Measurements from ENCODE around the gene CIBAR2. TPM values are rescaled to one million over a fixed set of nuclear protein-coding genes. Genes with fewer than 3 reads are reported as not detected.

CIBAR2 gene
- total RNA-seq, 3 donors from 2014 or later (not counting 1 experiment from before 2014, with no cell fraction given) = not detected

GRCh38 chr16:85136213-85136701, 24.0 kb upstream of the CIBAR2 start:
- Histone ChIP-seq H3K4me3 (ENCODE audit: low read length) (no peak overlapping the region), H3K4me1 (ENCODE audit: control insufficient read depth, insufficient read depth, low read length) (peaks cover 41% of the 10 kb centered on the region), H3K9me3 (ENCODE audit: control insufficient read depth, insufficient read depth, low read length) (no peaks in the 10 kb centered on the region), H3K27ac (ENCODE audit: low read length) (no peak overlapping the region), H3K36me3 (ENCODE audit: control insufficient read depth, insufficient read depth, low read length) (no peaks in the 10 kb centered on the region), H3K27me3 (ENCODE audit: control insufficient read depth, insufficient read depth, low read length) (peaks cover 4% of the 10 kb centered on the region)
- H3K4me1 Mint-ChIP-seq = peaks cover 20 to 29% of the 10 kb centered on the region in 2 donors
- H3K27me3 Mint-ChIP-seq (ENCODE audit: low read depth in 2 of 2) = peaks cover 27% of the 10 kb centered on the region in 2 donors
- TF ChIP-seq CTCF (IDR thresholded peaks at IDR 0.05) = no peak
- intact Hi-C loops (cut with micrococcal nuclease) = no loop called here
- no peaks in the 10 kb centered on the region for H3K9me3 Mint-ChIP-seq
- no peak for DNase-seq
- H3K27ac Mint-ChIP-seq = peak overlapping the region in 1 of 2 donors; percentile 76
- no peaks in the 10 kb centered on the region for H3K36me3 Mint-ChIP-seq
- H3K4me3 Mint-ChIP-seq = no peak overlapping the region
- ATAC-seq = peak; percentile 34 to 39 (median 37)
- 23% methylated on average over 10 of the region's 12 CpGs for WGBS (ENCODE audit: insufficient coverage)

GRCh38 chr16:85134789-85135142, 22.5 kb upstream of the CIBAR2 start:
- no peaks in the 10 kb centered on the region for H3K36me3 ChIP-seq (ENCODE audit: control insufficient read depth, insufficient read depth, low read length)
- H3K27me3 ChIP-seq (ENCODE audit: control insufficient read depth, insufficient read depth, low read length) = peaks cover 4% of the 10 kb centered on the region
- TF ChIP-seq CTCF (IDR thresholded peaks at IDR 0.05) = no peak
- H3K27ac Mint-ChIP-seq = no peak overlapping the region
- intact Hi-C loops (cut with micrococcal nuclease) = no loop called here
- H3K27me3 Mint-ChIP-seq (ENCODE audit: low read depth in 2 of 2) = peaks cover 24 to 27% of the 10 kb centered on the region in 2 donors
- H3K9me3 ChIP-seq (ENCODE audit: control insufficient read depth, insufficient read depth, low read length) = no peaks in the 10 kb centered on the region
- DNase-seq = no peak
- no peaks in the 10 kb centered on the region for H3K9me3 Mint-ChIP-seq
- peaks cover 41% of the 10 kb centered on the region for H3K4me1 ChIP-seq (ENCODE audit: control insufficient read depth, insufficient read depth, low read length)
- H3K4me3 ChIP-seq (ENCODE audit: low read length) = no peak overlapping the region
- 71% methylated on average over 14 of the region's 14 CpGs for WGBS (ENCODE audit: insufficient coverage)
- H3K4me3 Mint-ChIP-seq = no peak overlapping the region
- H3K27ac ChIP-seq (ENCODE audit: low read length) = no peak overlapping the region
- no peaks in the 10 kb centered on the region for H3K36me3 Mint-ChIP-seq
- ATAC-seq = no peak
- peaks cover 20 to 27% of the 10 kb centered on the region in 2 donors for H3K4me1 Mint-ChIP-seq

- Mint-ChIP-seq H3K36me3 (no peaks in the 10 kb centered on the region), H3K9me3 (no peaks in the 10 kb centered on the region), H3K4me3 (no peak overlapping the region), H3K27me3 (ENCODE audit: low read depth in 2 of 2) (peaks cover 19 to 22% of the 10 kb centered on the region in 2 donors), H3K27ac (no peak overlapping the region), H3K4me1 (peaks cover 20 to 24% of the 10 kb centered on the region in 2 donors)
- no peaks in the 10 kb centered on the region for H3K9me3 ChIP-seq (ENCODE audit: control insufficient read depth, insufficient read depth, low read length)
- H3K4me3 ChIP-seq (ENCODE audit: low read length) = no peak overlapping the region
- H3K4me1 ChIP-seq (ENCODE audit: control insufficient read depth, insufficient read depth, low read length) = peaks cover 41% of the 10 kb centered on the region
- WGBS (ENCODE audit: insufficient coverage) = 91% methylated on average over 19 of the region's 19 CpGs
- H3K27me3 ChIP-seq (ENCODE audit: control insufficient read depth, insufficient read depth, low read length) = peaks cover 4% of the 10 kb centered on the region
- TF ChIP-seq CTCF (IDR thresholded peaks at IDR 0.05) = no peak
- ATAC-seq (no peak), DNase-seq (no peak)
- H3K36me3 ChIP-seq (ENCODE audit: control insufficient read depth, insufficient read depth, low read length) = no peaks in the 10 kb centered on the region
- intact Hi-C loops (cut with micrococcal nuclease) = no loop called here
- no peak overlapping the region for H3K27ac ChIP-seq (ENCODE audit: low read length)
These were observed 22.0 kb upstream of the CIBAR2 start for GRCh38 chr16:85134076-85134788.

GRCh38 chr16:85133290-85133599, 21.0 kb upstream of the CIBAR2 start:
- 88% methylated on average over 1 of the region's 1 CpG for WGBS (ENCODE audit: insufficient coverage)
- peaks cover 9 to 14% of the 10 kb centered on the region in 2 donors for H3K27me3 Mint-ChIP-seq (ENCODE audit: low read depth in 2 of 2)
- H3K9me3 ChIP-seq (ENCODE audit: control insufficient read depth, insufficient read depth, low read length) = no peaks in the 10 kb centered on the region
- peaks cover 35% of the 10 kb centered on the region for H3K4me1 ChIP-seq (ENCODE audit: control insufficient read depth, insufficient read depth, low read length)
- ATAC-seq (no peak), DNase-seq (no peak)
- H3K27ac ChIP-seq (ENCODE audit: low read length) = no peak overlapping the region
- no peak overlapping the region for H3K27ac Mint-ChIP-seq
- H3K27me3 ChIP-seq (ENCODE audit: control insufficient read depth, insufficient read depth, low read length) = peaks cover 4% of the 10 kb centered on the region
- intact Hi-C loops (cut with micrococcal nuclease) = no loop called here
- no peaks in the 10 kb centered on the region for H3K9me3 Mint-ChIP-seq
- H3K36me3 Mint-ChIP-seq = no peaks in the 10 kb centered on the region
- no peaks in the 10 kb centered on the region for H3K36me3 ChIP-seq (ENCODE audit: control insufficient read depth, insufficient read depth, low read length)
- no peak overlapping the region for H3K4me3 ChIP-seq (ENCODE audit: low read length)
- peaks cover 17 to 20% of the 10 kb centered on the region in 2 donors for H3K4me1 Mint-ChIP-seq
- TF ChIP-seq CTCF (IDR thresholded peaks at IDR 0.05) = no peak
- no peak overlapping the region for H3K4me3 Mint-ChIP-seq

Measured in natural killer cell (primary cell).